CD4-positive, alpha-beta T cell treated with Interleukin-10 for 1 hour (primary cell): ENCODE results near the gene RASGRP3.
"Not testable (repeated sequence)": the region's sequence is repeated elsewhere in the genome, so short reads cannot be mapped to it uniquely, and the experiment has no call there.

Experiments
- DNase-seq: peaks from one replicate; pipeline ENCODE4 v3.0.0-alpha.2; 2020

Gene RASGRP3

GRCh38 chr2:33457556-33458247 is 18.7 kb upstream of the RASGRP3 start:
- no peak for DNase-seq

- DNase-seq = no peak
Measured at GRCh38 chr2:33458248-33458819, 18.1 kb upstream of the RASGRP3 start.

GRCh38 chr2:33459745-33460144 is 16.7 kb upstream of the RASGRP3 start:
- DNase-seq = no peak

- DNase-seq = not testable (repeated sequence)
Measured at GRCh38 chr2:33462512-33462911, 13.9 kb upstream of the RASGRP3 start.

GRCh38 chr2:33467413-33467812 is 9.0 kb upstream of the RASGRP3 start:
- no peak for DNase-seq

- no peak for DNase-seq
Measured at GRCh38 chr2:33469238-33469637, 7.2 kb upstream of the RASGRP3 start.

- peak; percentile 88 for DNase-seq
Measured at GRCh38 chr2:33475224-33476130, 972 bp upstream of the RASGRP3 start.

- DNase-seq = no peak
Measured at GRCh38 chr2:33476793-33477190, 343 bp downstream of the RASGRP3 start.

- DNase-seq = peak; percentile 30
Measured at GRCh38 chr2:33477473-33478468, 1.3 kb downstream of the RASGRP3 start.

- DNase-seq = no peak
Measured at GRCh38 chr2:33478968-33479731, 2.7 kb downstream of the RASGRP3 start.

- no peak for DNase-seq
Measured at GRCh38 chr2:33482518-33482917, 6.1 kb downstream of the RASGRP3 start.

- DNase-seq = no peak
Measured at GRCh38 chr2:33484042-33484621, 7.7 kb downstream of the RASGRP3 start.

- no peak for DNase-seq
Measured at GRCh38 chr2:33485051-33485450, 8.6 kb downstream of the RASGRP3 start.

GRCh38 chr2:33486544-33486943 is 10.1 kb downstream of the RASGRP3 start:
- DNase-seq = no peak

GRCh38 chr2:33488178-33488690 is 11.8 kb downstream of the RASGRP3 start:
- DNase-seq = no peak

GRCh38 chr2:33488715-33489540 is 12.5 kb downstream of the RASGRP3 start:
- DNase-seq = no peak

- no peak for DNase-seq
Measured at GRCh38 chr2:33489835-33490431, 13.5 kb downstream of the RASGRP3 start.

- DNase-seq = no peak
Measured at GRCh38 chr2:33491441-33492084, 15.1 kb downstream of the RASGRP3 start.
